Pulmonary artery endothelial cell (primary cell): ENCODE measurements around the gene TEX52. TPM values are rescaled to one million over a fixed set of nuclear protein-coding genes. Genes with fewer than 3 reads are reported as not detected.

Experiments used
- DNase-seq: peaks from one replicate; pipeline ENCODE4 v3.0.0-alpha.2; 2011; ENCODE audit warnings: low read depth, low spot score
- total RNA-seq: library from RNA; depleted of rRNA; stranded (reverse); fragments of >200 nt; gene quantifications from 2 replicates; pipeline ENCODE4 v1.2.3, GENCODE V29; 2014

TEX52 gene
- total RNA-seq, result not detected in 2 replicates

DNA sequence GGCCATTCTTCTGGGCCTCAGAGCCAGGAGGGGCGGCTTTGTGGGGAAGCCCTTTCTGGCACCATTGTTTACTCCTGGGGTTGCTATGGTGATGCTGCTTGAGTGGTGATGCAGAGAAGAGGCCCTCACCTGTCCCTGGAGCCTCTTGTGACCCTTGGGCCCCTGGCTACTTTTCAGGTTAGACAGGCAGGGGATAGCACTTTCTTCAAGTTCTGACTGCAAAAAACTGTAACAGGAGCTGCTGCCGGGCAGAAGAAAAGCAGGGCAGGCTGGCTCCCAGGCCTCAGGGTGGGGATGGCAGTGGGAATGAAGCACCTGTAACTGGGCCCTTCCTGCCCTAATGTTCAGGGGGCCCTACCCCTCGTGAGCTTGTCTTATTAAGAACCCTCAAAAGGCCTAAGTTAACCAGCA lies at the start of gene TEX52:
Gene TEX52, minus strand, starts transcription at position 19 of the 411 bp plus-strand sequence. Its CDS starts 13 bp downstream, at position 6.
- DNase-seq, result no peak

DNA sequence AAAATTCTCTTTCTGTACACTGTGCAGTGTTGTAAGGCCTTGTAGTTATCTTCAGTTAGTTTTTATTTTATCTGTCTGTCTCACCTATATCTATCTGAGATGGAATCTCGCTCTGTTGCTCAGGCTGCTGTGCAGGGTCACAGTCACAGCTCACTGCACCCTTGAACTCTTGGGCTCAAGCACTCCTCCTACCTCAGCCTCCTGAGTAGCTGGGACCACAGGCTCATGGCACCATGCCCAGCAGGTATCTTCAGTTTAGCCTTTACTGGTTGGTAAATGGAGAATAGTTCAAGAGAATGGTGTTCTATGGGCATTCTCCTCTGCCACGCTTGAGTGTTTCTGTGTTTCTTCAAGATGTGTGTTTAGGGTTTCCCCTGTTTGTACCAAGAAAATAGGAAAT lies 47.4 kb upstream of the TEX52 start:
- no peak for DNase-seq

DNA sequence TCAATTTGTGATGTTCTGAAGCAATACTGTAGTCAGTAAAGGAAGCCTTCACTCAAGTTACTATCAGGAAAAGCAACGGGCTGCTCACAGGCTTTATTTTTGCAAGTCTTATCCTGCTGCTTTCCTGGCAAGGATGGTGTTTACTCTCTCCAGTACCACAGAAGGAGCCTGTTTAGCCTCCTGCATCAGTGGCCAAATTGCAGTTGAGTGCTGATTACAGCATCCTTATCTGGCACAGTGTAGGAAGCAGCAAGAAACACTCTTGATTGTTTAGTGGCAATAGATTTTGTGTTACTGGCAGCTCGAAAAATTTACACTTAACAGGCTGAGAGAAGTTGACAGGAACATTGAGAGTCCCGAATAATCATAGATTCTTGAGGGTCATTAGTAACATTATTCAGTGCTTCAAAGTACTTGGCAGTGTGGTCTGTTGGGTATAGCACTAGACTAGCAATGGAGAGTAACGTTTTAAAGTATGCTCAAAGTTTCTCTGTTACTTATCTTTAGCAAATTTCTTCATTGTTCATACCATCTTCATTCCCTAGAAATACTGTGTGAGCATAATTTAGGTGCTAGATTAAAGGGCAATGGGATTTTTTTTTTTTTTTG lies 45.5 kb upstream of the TEX52 start:
- no peak for DNase-seq

DNA sequence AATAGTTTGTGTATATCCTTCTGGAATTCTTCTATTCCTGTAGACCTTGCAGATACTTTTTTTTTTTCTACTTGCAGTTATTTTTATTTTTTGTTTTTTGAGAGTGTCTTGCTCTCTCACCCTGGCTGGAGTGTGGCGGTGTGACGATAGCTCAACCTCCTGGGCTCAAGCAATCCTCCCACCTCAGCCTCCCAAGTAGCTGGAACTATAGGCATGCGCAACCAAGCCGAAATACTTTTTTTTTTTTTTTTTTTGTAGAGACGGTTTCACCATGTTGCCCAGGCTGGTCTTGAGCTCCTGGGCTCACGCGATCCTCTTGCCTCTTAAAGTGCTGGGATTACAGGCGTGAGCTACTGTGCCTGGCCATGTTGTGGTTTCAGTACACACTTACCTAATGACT lies 43.8 kb upstream of the TEX52 start:
- no peak for DNase-seq

DNA sequence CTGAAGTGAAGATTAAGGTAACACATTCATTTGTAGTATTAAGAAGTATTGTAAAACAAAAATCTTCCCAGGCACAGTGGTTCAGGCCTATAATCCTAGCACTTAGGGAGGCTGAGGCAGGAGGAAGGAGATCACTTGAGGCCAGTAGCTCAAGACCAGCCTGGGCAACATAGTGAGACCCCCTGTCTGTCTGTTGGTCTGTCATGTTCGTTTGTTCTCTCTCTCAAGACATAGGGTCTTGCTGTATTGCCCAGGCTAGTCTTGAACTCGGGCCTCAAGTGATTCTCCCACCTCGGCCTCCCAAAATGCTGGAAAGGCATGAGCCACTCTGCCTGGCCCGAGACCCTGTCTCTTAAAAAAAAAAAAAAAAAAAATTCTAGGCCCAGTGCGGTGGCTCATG lies 40.6 kb upstream of the TEX52 start:
- DNase-seq, result no peak

DNA sequence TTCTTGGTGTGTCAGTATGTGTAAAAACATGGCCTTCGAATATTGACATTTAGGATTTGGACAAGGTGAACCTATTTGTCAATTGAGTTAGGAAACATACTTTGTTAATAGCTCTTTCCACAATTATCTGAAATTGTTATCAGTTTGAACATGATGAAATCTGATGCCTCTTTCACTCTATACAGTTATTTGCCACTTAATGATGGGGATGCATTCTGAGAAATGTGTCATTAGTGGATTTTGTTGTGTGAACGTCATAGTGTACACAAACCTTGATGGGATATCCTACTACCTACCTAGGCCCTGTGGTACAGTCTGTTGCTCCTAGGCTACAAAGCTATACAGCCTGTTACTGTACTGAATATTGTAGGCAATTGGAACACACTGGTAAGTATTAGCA lies 38.7 kb upstream of the TEX52 start:
- DNase-seq, result no peak

DNA sequence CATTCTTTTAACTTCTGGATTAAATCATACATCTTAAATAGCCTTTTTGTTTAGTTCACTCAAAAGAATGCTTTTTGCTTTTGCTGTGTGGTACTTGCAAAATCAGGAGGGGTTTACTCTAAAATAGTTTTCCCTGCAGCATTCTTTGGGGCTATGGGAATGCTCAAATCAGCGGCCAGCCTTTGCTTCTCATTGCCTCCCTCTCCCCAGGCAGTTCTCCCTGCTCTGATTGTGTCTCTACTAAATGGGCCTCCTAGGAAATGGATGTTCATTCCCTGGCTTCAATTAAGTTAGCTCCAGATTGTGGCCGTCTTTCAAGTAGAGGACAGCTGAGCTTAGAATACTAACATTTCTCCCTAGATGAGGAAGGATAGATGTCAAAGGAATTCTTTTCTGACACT lies 38.2 kb upstream of the TEX52 start:
- no peak for DNase-seq

DNA sequence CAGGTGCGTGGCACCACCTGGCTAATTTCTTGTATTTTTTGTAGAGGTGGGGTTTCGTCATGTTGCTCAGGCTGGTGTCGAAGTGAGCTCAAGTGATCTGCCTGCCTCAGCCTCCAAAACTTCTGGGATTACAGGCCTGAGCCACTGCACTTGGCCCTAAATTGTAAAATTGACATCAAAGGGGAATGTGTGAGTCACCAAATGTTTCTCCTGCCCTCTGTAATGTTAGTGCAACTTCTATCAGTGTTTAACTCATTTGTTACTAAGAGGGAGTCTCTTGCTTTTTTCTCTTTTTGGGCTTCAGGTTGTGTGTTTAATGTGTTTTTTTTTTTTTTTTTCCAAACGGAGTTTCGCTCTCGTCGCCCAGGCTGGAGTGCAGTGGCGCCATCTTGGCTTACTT lies 36.2 kb upstream of the TEX52 start:
- DNase-seq, result no peak

DNA sequence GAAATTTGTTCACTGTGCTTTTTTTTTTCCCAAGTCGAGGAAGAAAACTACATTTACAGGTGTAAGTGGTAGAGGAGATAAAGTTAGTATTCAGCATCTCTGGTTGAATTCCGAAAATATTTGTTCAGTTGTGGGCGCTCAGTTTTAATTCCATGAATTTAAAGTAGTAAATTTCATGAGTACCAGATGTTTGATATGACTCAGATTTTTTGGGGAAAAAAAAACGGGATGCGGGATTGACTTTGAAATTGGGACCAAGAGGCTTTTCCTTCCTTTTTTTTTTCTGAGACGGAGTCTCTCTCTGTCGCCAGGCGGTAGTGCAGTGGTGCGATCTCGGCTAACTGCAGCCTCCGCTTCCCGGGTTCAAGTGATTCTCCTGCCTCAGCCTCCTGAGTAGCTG lies 35.4 kb upstream of the TEX52 start:
- DNase-seq, result no peak

DNA sequence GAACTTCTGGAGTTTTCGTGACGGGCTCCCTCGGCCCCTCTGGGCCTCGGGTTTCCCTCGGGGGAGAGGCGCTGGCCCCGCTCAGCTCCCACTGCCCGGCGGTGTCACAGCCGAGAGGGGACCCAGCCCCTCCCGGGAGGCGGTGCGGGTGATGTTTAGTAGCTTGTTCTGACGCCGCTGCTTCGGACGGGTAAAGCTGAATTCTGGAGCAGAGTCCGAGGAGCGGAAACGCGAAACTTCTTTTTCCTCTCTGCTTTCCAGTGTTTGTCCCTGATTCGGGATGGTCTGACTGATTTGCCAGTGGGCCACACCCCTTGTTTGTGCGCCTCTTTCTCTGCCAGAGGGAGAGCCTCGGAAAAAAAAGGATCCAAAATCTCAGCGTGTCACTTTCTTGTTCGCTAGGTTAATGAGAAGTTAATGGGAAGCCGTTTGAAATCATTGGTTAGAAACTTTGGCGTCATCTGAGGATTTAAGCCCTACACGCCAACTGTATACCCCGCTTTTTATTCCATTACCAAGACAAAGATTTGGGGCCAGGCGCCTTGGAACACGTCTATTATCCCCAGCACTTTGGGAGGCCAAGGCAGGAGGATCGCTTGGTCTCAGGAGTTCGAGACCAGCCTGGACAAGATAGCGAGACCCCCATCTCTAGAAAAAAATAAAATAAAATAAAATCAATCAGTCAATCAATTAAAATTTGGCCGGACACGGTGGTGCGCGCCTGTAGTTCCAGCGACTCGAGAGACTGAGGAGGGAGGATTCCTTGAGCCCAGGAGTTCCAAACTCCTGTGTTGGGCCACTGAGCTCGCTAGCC lies 34.6 kb upstream of the TEX52 start:
- no peak for DNase-seq

DNA sequence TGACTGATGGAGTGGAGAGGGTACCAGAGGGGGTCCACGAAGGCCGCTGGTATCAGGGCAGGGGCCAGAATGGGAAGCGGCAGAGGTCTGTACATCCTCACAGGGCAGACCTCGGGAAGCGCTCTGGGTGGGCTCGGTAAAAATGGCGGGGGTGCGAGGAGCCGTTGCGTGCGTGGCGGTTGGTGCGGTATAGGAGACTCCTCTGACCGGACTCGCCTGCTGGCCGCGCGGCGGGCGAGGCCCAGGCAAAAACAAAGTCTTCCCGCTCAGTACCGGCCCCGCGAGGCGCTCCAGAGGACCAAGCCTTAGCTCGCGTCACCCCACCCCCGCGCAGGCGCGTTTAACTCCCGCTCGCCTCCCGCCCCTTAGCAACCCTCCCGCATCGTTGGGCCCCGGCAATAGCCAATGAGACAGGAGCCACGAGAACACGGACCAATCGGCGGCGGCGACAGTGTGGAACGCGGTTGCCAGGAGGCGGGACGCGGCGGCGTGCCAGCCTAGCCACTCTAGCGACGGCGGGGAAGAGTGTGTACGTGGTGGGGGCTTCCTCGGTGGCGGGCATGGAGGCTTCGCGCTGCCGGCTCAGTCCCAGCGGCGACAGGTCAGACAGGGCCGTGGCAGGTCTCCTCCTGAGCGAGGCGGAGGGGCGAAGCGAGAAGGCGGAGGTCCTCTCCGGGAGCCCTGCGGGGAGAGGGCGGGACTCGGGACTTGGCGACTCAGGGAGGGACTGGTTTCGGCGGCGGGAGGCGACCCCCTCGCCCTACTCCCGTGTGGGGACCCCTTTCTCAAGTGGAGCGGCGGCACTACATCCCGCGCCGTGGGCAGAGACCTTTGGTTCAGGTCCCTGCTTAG lies 33.8 kb upstream of the TEX52 start, which contains the start of gene TULP3:
Gene TULP3, plus strand, starts transcription at position 504 of the 852 bp plus-strand sequence. Its CDS starts 57 bp downstream, at position 561.
- DNase-seq, result peak; percentile 92

DNA sequence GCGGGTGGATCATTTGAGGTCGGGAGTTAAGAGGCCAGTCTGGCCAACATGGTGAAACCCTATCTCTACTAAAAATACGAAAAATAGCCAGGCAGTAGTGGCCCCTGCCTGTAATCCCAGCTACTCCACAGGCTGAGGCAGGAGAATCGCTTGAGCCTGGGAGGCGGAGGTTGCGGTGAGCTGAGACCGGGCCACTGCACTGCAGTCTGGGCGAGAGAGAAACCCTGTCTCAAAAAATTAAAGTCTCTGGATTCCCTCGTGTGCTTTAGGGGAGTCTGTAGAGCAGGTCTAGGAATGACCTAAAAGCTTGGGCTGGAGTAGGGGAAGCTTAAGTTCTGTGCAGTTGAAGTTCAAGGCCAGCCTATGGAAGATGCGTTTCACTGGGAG lies 33.2 kb upstream of the TEX52 start:
- no peak for DNase-seq

DNA sequence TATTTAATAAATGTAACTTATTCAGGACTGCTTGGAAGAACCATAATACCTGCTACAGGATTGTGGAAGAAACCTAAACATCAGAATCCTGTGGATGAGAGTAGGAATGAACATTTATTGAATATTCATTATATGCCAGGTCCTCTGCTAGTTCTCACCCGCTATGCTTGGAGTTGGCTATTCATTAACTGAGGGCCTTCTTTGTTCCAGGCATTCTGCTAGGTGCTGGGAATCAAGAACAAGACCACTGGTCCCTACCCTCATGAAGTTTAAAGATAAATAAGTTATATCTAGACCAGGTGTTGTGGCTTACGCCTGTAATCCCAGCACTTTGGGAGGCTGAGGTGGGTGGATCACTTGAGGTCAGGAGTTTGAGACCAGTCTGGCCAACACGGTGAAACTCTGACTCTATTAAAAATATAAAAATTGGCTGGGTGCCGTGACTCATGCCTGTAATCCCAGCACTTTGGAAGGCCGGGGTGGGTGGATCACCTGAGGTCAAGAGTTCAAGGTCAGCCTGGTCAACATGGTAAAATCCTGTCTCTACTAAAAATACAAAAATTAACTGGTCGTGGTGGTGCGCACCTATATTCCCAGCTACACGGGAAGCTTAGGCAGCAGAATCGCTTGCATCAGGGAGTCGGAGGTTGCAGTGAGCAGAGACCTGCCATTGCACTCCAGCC lies 30.1 kb upstream of the TEX52 start:
- DNase-seq, result no peak

DNA sequence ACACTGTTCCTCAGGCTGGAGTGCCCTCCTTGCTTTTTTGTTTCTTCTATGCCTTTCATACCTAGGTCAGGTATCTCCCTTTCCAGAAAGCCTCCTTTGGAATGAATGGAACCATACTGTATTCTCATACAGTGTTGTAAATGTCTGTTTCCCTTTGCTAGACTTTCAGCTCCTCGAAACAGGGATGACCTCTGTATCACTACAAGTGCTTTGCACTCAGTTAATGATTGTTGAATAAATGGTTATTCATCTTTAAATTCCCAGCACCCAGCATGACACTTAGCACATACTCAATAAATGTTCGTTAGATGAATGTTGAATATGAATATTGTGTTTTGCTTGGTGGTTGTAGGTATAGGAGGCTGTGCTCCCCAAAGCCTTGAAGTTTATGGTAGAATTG lies 28.0 kb upstream of the TEX52 start:
- no peak for DNase-seq

DNA sequence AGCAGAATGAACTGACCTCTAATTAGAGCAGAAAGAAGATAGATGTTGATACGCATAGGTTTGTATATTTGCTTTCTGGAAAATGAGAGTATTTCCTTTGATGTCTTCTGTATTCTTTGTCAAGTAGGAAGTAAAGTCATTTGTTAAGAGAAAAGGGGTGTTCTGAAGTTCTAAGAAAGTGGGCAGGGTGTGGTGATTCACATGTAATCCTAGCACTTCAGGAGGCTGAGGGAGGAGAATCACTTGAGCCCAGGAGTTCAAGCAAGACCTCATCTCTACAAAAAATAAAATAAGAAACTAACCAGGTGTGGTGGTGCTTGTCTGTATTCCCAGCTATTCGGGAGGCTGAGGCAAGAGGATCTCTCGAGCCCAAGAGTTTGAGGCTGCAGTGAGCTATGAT lies 23.0 kb upstream of the TEX52 start:
- DNase-seq, result no peak

DNA sequence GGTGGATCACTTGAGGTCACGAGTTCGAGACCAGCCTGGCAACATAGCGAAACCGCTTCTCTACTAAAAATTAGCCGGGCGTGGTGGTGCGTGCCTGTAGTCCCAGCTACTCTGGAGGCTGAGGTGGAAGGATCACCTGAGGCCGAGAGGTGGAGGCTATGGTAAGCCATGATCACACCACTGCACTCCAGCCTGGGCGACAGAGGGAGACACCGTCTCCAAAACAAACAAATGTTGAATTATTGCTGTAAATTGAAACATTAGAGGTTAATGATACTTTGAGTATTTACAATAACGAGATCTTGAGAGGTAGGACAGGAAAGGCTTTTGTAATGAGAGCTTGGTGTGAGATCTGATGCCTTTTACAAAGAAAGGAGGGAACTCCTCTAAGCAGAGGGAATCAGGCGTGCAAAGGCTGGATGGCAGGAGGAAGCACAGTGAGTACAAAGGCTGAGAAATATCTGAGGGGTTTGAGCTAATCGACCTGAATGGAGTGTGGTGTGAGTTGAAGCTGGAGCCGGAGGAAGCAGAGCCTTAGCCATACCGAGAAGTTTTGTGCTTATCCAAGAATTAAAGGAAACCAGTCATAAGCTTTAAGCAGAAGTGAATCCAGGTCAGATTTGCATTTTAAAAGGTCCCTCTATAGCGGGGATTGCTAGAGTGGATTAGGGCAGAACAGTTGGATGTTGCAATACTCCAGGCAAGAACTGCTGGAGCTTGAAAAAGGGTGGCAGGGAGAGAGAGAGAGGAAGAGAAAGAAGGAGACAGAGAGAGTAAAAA lies 21.3 kb upstream of the TEX52 start:
- no peak for DNase-seq

DNA sequence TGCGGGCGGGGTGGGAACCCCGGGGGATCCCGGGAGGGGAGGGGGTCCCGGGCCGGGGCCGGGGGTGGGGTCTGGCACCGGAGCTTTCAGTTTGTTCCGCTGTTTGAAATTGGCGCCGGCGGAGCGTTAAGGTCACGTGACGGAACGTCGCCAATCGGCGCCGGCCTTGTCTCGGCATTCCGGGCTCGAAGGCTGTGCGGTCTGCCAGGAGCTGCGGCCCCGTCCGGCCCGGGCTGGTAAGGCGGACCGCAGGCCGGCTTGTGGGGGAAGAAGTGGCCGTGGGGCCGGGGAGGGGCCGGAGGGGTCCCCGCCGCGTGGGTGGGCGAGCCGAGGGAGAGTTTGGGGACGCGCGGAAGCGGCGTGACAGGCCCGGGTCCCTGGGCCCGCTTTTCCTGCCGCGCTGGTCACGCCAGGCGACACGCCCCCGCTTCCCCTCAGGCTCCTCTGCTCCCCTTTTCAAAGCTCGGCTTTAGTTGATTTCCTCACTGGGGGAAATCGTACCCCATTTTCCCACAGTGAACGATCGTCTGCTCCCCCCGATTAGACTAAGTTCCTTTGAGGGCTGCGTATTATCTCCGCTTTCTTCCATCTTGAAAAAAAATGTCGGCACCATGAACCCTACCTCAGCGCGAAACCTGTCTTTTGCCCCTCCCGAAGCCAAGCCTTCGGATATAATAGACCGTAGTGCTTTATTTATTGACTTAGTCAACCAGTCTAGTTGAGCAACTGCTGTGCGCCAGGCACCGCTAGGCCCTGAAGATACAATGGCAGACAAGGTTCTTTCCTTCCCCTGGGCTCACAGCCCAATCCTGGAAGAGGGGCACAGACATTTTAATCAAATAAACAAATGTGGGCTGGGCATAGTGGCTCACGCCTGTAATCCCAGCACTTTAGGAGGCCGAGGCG lies 20.5 kb upstream of the TEX52 start, which contains the start of the genes FOXM1 and RHNO1:
Gene FOXM1, minus strand, starts transcription at position 128 of the 906 bp plus-strand sequence. CDS start 2,696 bp downstream, outside the sequence.
Gene RHNO1, plus strand, starts transcription at position 177 of the 906 bp plus-strand sequence. CDS start 8,144 bp downstream, outside the sequence.
- peak; percentile 68 for DNase-seq

DNA sequence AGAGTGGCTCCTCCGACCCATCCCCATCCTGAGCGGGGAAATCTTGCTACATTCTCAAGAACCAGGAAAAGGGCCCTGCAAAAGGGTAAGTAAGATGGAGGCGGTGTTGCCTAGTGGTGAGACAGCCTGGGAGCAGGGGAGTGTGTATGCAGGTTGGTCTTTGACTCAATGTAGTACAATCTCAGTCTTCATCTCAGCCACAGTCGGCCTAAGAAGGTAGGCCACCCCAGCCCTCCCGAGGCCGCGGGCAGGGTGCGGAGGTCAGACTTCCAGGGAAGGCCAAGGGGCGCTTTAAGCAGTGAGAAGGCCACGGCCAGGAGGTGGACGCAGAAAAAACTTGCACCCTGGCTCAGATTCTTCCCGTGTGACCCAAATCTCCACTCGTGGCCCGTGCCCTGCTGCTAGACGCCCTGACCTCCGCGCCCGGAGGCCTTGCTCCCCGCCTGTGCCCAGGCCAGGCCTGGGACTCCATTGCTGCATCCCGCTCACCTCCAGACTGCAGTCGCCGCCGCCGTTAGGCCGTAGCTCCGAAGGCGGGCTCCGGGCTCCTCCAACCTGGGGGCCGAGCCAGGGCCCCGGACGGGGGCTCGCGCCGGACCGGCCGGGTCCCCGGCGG lies 19.7 kb upstream of the TEX52 start:
- DNase-seq, result no peak
